Measurements from ENCODE around the gene VPS72.

Gene VPS72

GRCh38 chr1:151144474-151145303 lies 45.3 kb downstream of the VPS72 start:
- Histone ChIP-seq H3K9me3 (replicated peaks in 1 of 11) (no peaks in the 10 kb centered on the region), H3K9ac (peak overlapping the region; percentile 80 to 91 (median 85)), H3K36me3 (peaks cover 2 to 31% (median 27%) of the 10 kb centered on the region in 11 experiments; a peak in 19 of 22 replicates), H3K4me3 (peak overlapping the region; percentile 67 to 97 (median 88)), H3K27ac (peak overlapping the region in 10 of 11 experiments; percentile 52 to 83 (median 79); a peak in 20 of 22 replicates), H3K27me3 (no peaks in the 10 kb centered on the region), H4K20me1 (peaks cover 0 to 64% (median 24%) of the 10 kb centered on the region in 11 experiments; a peak in 11 of 22 replicates), H3K4me2 (peak overlapping the region; percentile 91 to 99 (median 97)), H3K4me1 (peaks cover 59 to 76% (median 70%) of the 10 kb centered on the region in 10 experiments)
- no peak for TF ChIP-seq Cebpa-rat (IDR thresholded peaks at IDR 0.05)

- H3K36me3 ChIP-seq: peaks cover 9 to 38% (median 34%) of the 10 kb centered on the region in 11 experiments; a peak in 19 of 22 replicates
- peak overlapping the region; percentile 91 to 99 (median 97) for H3K4me2 ChIP-seq
- H3K9me3 ChIP-seq (replicated peaks in 1 of 11): no peaks in the 10 kb centered on the region
- H3K4me3 ChIP-seq: peak overlapping the region; percentile 67 to 97 (median 88); a peak in 18 of 20 replicates
- H3K9ac ChIP-seq: peak overlapping the region; percentile 80 to 91 (median 85); a peak in 20 of 22 replicates
- H4K20me1 ChIP-seq: peaks cover 0 to 69% (median 27%) of the 10 kb centered on the region in 11 experiments; a peak in 11 of 22 replicates
- peak overlapping the region in 10 of 11 experiments; percentile 2 to 83 (median 79); a peak in 20 of 22 replicates for H3K27ac ChIP-seq
- H3K4me1 ChIP-seq: peaks cover 52 to 69% (median 63%) of the 10 kb centered on the region in 10 experiments
- TF ChIP-seq Cebpa-rat (IDR thresholded peaks at IDR 0.05): no peak
- H3K27me3 ChIP-seq: no peaks in the 10 kb centered on the region
Measured at GRCh38 chr1:151143986-151144385, 46.0 kb downstream of the VPS72 start.

- peak overlapping the region in 10 of 11 experiments; percentile 2 to 83 (median 79); a peak in 19 of 22 replicates for H3K27ac ChIP-seq
- peak overlapping the region; percentile 49 to 91 (median 85); a peak in 19 of 22 replicates for H3K9ac ChIP-seq
- no peak for TF ChIP-seq Cebpa-rat (IDR thresholded peaks at IDR 0.05)
- no peaks in the 10 kb centered on the region for H3K9me3 ChIP-seq (replicated peaks in 1 of 11)
- H3K36me3 ChIP-seq: peaks cover 14 to 47% (median 44%) of the 10 kb centered on the region in 11 experiments; a peak in 21 of 22 replicates
- peaks cover 47 to 61% (median 53%) of the 10 kb centered on the region in 10 experiments for H3K4me1 ChIP-seq
- peak overlapping the region; percentile 91 to 99 (median 97) for H3K4me2 ChIP-seq
- H3K4me3 ChIP-seq: peak overlapping the region in 8 of 10 experiments; percentile 80 to 97 (median 90); a peak in 15 of 20 replicates
- peaks cover 0 to 75% (median 27%) of the 10 kb centered on the region in 11 experiments; a peak in 11 of 22 replicates for H4K20me1 ChIP-seq
- no peaks in the 10 kb centered on the region for H3K27me3 ChIP-seq
Measured at GRCh38 chr1:151143057-151143435, 47.0 kb downstream of the VPS72 start.

- no peaks in the 10 kb centered on the region for H3K9me3 ChIP-seq (replicated peaks in 1 of 11)
- peaks cover 41 to 56% (median 48%) of the 10 kb centered on the region in 10 experiments for H3K4me1 ChIP-seq
- peaks cover 0 to 80% (median 27%) of the 10 kb centered on the region in 11 experiments; a peak in 11 of 22 replicates for H4K20me1 ChIP-seq
- TF ChIP-seq Cebpa-rat (IDR thresholded peaks at IDR 0.05): no peak
- H3K27ac ChIP-seq: peak overlapping the region in 9 of 11 experiments; percentile 65 to 83 (median 80); a peak in 16 of 22 replicates
- H3K9ac ChIP-seq: peak overlapping the region; percentile 49 to 91 (median 85); a peak in 18 of 22 replicates
- H3K27me3 ChIP-seq: no peaks in the 10 kb centered on the region
- H3K4me3 ChIP-seq: peak overlapping the region in 7 of 10 experiments; percentile 85 to 97 (median 91); a peak in 13 of 20 replicates
- H3K36me3 ChIP-seq: peaks cover 17 to 52% (median 49%) of the 10 kb centered on the region in 11 experiments; a peak in 21 of 22 replicates
- peak overlapping the region; percentile 91 to 99 (median 97) for H3K4me2 ChIP-seq
Measured at GRCh38 chr1:151142411-151143056, 47.5 kb downstream of the VPS72 start.

- peaks cover 50 to 100% (median 96%) of the 10 kb centered on the region in 11 experiments for H3K36me3 ChIP-seq
- H3K9me3 ChIP-seq (replicated peaks in 1 of 11): no peaks in the 10 kb centered on the region
- TF ChIP-seq Cebpa-rat (IDR thresholded peaks at IDR 0.05): no peak
- no peak overlapping the region for H3K4me3 ChIP-seq
- no peaks in the 10 kb centered on the region for H3K27me3 ChIP-seq
- H3K27ac ChIP-seq: no peak overlapping the region
- no peak overlapping the region for H3K4me2 ChIP-seq
- peaks cover 6 to 22% (median 18%) of the 10 kb centered on the region in 10 experiments for H3K4me1 ChIP-seq
- no peak overlapping the region for H3K9ac ChIP-seq
- peaks cover 0 to 91% (median 46%) of the 10 kb centered on the region in 11 experiments; a peak in 15 of 22 replicates for H4K20me1 ChIP-seq
Measured at GRCh38 chr1:151137789-151138188, 52.2 kb downstream of the VPS72 start.

GRCh38 chr1:151135433-151136385 lies 54.3 kb downstream of the VPS72 start:
- H4K20me1 ChIP-seq: peaks cover 0 to 88% (median 55%) of the 10 kb centered on the region in 11 experiments; a peak in 14 of 22 replicates
- peaks cover 0 to 18% (median 6%) of the 10 kb centered on the region in 10 experiments; a peak in 6 of 20 replicates for H3K4me1 ChIP-seq
- no peak for TF ChIP-seq Cebpa-rat (IDR thresholded peaks at IDR 0.05)
- H3K9ac ChIP-seq: peak overlapping the region in 3 of 11 experiments; percentile 1 to 18 (median 11); a peak in 3 of 22 replicates
- H3K27me3 ChIP-seq: peaks cover 0 to 11% (median 0%) of the 10 kb centered on the region in 11 experiments; a peak in 4 of 22 replicates
- H3K27ac ChIP-seq: no peak overlapping the region
- peaks cover 50 to 99% (median 91%) of the 10 kb centered on the region in 11 experiments for H3K36me3 ChIP-seq
- H3K4me2 ChIP-seq: no peak overlapping the region
- H3K4me3 ChIP-seq: no peak overlapping the region
- H3K9me3 ChIP-seq (replicated peaks in 1 of 11): no peaks in the 10 kb centered on the region

- Histone ChIP-seq H3K9ac (peak overlapping the region in 3 of 11 experiments; percentile 1 to 33 (median 11); a peak in 3 of 22 replicates), H4K20me1 (peaks cover 0 to 81% (median 49%) of the 10 kb centered on the region in 11 experiments; a peak in 14 of 22 replicates), H3K36me3 (peaks cover 50 to 94% (median 84%) of the 10 kb centered on the region in 11 experiments), H3K4me2 (no peak overlapping the region), H3K27me3 (peaks cover 0 to 14% (median 0%) of the 10 kb centered on the region in 11 experiments; a peak in 4 of 22 replicates), H3K9me3 (replicated peaks in 1 of 11) (no peaks in the 10 kb centered on the region), H3K4me3 (no peak overlapping the region), H3K27ac (no peak overlapping the region), H3K4me1 (peaks cover 0 to 12% (median 4%) of the 10 kb centered on the region in 10 experiments; a peak in 6 of 20 replicates)
- TF ChIP-seq Cebpa-rat (IDR thresholded peaks at IDR 0.05): no peak
Measured at GRCh38 chr1:151134991-151135390, 55.0 kb downstream of the VPS72 start.

Data from BLaER1 treated with 17β-estradiol and CSF1 and Interleukin-3, amounts not matched to agents 10 nM and 100 nM (cell line).